ENCODE measurements around the gene NIN. TPM values are rescaled to one million over a fixed set of nuclear protein-coding genes. Genes with fewer than 3 reads are reported as not detected.

NIN gene
- total and polyA plus RNA-seq, 7 experiments from 2014 or later: 51.1 to 149 (median 106) TPM

Other genes with a start within 250 kb of the NIN start
- 1 to 10 TPM; 7.2 to 9.4 (median 8.7) TPM for gene SAV1, start 162.9 kb downstream of the NIN start, total RNA-seq
- 1 to 10 TPM; 7.4 to 8.9 TPM for gene SAV1, start 162.9 kb downstream of the NIN start, polyA plus RNA-seq
- under 1 TPM in 1 of 5 experiments, not detected in 4; 0.37 TPM for gene ABHD12B, start 40.9 kb upstream of the NIN start, total RNA-seq
- not detected for gene ABHD12B, start 40.9 kb upstream of the NIN start, polyA plus RNA-seq
- 10 to 100 TPM in 1 of 5 experiments, 1 to 10 TPM in 3, not detected in 1; 1.0 to 45.9 (median 2.9) TPM for gene PYGL, start 113.3 kb upstream of the NIN start, total RNA-seq
- under 1 TPM in 1 of 2 donors, not detected in 1; 0.07 TPM for gene PYGL, start 113.3 kb upstream of the NIN start, polyA plus RNA-seq